HG02981 (cell line): ENCODE measurements around the gene TNFAIP8.

ENCODE experiments used
- ATAC-seq: cut with Tn5 transposase; IDR thresholded peaks from one replicate; pipeline ENCODE4 v1.9.1; 2021; ENCODE audit warnings: mild to moderate bottlenecking, moderate library complexity; ENCODE audit not compliant: unreplicated experiment

The TNFAIP8 gene

GRCh38 chr5:119355685-119356611 is at the start of gene TNFAIP8:
TNFAIP8 (plus strand) TSS chr5:119356019; CDS start chr5:119356091, 72 bp downstream.
- peak; percentile 47 for ATAC-seq

DNA sequence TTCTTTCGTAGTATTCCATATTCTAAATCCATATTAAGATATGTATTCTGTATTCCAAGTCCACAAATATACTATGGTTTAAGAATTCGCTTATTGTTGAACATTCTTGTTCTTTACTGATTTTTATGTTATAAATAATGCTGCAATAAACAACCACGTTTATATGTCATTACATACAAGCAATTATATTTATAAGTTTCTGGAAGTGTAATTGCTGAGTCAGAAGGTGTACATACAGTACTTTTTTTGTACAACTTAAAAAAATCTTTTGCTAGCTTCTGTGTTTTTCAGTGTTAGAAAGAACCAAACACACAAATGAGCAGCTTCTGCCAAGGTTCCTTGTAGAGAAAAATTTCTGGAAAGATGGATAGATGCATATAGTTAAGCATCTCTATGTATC is 48.6 kb upstream of the TNFAIP8 start:
- no peak for ATAC-seq

DNA sequence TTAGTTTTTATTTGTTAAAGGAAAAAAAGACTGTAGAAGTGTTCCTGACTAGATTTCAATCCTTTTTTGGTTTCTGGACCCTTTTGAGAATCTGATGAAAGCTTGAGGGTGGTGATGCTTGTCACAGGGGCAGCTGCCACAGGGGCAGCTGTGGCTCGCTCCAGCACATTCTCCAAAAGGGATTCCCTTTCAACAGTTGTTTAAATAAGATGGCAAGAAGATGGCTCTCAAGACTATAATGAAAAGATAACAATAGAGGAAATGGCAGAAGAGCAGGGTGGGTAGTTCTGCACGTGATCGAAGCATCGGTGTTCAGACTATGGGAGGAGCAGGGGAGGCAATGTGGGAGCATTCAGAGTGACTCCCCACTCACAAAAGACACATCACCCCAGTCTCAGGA is 46.5 kb upstream of the TNFAIP8 start:
- peak; percentile 4 for ATAC-seq

GRCh38 chr5:119311688-119312087 is 44.1 kb upstream of the TNFAIP8 start:
- no peak for ATAC-seq

DNA sequence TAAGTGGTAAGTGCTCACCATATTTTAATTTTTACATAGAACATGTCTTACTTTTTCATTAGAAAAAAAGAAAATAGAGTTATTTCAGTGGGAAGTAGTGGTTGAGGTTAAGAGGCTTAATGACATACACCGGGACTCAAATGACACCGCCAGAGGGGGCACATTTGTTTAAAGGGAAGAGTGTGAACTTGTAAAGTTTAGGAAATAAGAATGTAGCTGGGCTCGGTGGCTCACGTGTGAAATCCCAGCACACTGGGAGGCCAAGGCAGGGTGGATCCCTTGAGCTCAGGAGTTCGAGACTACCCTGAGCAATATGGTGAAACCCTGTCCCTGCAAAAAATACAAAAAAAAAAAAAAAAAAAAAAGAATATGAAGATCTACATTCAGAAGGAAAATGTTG is 43.4 kb upstream of the TNFAIP8 start:
- no peak for ATAC-seq

GRCh38 chr5:119313197-119313596 is 42.6 kb upstream of the TNFAIP8 start:
- no peak for ATAC-seq

GRCh38 chr5:119313658-119314605 is 41.9 kb upstream of the TNFAIP8 start:
- no peak for ATAC-seq

GRCh38 chr5:119315516-119315949 is 40.3 kb upstream of the TNFAIP8 start:
- peak; percentile 79 for ATAC-seq

DNA sequence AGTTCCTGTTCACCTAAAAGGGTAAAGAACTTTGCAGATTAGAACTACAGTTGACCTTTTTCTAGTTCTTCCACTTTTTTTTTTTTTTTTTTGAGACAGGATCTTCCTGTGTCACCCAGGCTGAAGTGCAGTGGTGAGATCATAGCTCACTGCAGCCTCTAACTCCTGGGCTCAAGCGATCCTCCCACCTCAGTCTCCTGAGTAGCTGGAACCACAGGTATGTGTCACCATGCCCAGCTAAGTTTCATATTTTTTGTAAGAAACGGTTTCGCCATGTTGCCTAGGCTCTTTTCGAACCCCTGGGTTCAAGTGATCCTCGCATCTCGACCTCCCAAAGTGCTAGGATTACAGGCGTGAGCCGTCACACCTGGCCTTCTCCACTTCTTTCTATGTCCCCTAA is 39.7 kb upstream of the TNFAIP8 start:
- no peak for ATAC-seq

GRCh38 chr5:119316906-119317305 is 38.9 kb upstream of the TNFAIP8 start:
- ATAC-seq, result no peak

DNA sequence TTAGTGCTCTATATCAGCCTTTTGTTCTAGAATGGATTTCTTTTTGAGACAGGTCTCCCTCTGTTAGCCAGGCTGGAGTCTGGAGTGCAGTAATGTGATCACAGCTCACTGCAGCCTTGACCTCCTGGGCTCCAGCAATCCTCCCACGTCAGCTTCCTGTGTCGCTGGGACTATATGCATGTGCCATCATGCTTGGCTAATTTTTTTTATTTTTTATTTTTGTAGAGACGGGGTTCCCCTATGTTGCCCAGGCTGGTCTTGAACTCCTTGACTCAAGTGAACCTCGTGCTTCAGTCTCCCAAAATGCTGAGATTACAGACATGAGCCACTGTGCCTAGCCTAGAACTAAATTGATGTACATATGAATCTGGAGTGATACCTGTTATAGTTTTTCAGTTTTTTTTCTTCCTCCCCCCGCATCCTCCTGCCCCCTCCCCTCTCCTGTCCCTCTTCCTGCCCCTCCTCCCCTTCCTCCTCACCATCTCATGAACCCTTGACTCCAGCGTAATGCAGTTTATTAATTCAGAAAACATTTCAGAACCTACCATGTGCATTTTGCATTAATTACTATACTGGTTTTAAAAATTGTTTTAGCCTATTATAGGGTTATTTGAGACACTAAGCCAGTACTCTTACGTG is 37.4 kb upstream of the TNFAIP8 start:
- ATAC-seq, result no peak

DNA sequence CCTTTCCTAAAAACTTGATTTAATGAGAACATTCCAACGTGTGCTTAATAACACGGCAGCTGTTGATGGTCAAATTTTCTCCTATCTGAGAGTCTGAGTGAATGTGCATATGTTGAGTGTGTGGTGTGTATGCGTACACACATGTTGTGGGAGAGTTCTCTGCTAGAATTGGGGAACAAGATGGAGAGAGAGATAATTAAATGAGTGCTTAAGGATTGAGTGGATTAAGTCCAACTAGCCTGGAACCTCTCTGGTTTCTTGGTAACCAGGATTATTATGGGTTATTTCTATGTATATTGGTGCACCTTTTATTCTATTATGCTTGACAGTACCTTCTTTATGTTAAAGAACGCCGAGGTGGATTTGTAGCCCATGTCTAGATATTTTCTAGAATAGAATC is 36.4 kb upstream of the TNFAIP8 start:
- no peak for ATAC-seq

GRCh38 chr5:119319890-119320289 is 35.9 kb upstream of the TNFAIP8 start:
- no peak for ATAC-seq

- ATAC-seq, result no peak
These were observed 34.1 kb upstream of the TNFAIP8 start for GRCh38 chr5:119321569-119322311.

DNA sequence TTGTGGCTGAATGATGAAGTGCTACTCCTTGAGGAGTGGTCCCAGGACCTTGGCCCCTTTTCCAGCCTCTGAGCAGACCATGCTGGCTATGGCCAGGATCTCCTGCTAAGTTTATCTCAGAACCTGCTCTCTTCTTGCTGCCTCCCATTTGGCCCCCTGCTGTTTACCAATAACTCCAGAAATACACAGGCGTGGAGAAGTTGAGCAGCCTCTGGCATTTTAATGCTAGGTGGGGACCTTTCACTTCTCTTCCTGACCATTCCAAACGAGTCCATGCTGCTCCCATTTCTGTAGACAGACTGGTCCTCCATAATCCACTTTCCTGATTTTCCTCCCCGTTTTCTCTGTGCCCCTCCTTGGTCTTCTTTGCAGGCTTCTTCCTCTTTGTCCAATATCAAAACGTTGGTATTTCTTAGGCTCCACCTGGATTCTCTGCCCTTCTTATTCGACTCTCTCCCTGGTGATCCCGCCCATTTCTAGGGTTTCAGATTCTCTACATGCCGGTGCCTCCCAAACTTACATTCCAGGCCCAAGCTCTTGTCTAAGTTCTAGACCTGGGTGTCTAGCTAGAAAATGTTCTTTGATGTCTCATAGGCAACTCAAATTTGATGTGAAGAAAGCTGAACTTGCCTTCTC is 33.4 kb upstream of the TNFAIP8 start:
- no peak for ATAC-seq

GRCh38 chr5:119322948-119323537 is 32.8 kb upstream of the TNFAIP8 start:
- ATAC-seq, result no peak

GRCh38 chr5:119323601-119324000 is 32.2 kb upstream of the TNFAIP8 start:
- no peak for ATAC-seq

DNA sequence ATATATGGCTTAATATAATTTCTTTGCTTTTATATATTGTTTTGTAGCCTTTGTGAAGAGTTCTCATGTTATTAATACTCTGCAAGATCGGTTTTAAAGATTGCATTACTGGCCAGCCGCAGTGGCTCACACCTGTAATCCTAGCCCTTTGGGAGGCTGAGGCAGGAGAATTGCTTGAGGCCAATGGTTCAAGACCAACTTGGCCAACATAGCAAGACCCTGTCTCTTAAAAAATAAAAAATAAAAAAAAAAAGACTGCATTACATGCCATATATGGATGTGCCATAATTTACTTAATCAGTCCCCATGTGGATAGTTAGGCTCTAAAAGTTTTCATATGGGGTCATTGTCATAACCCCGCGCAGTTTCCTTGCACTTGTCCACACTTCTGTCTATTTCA is 31.0 kb upstream of the TNFAIP8 start:
- ATAC-seq, result no peak

- ATAC-seq, result no peak
These were observed 28.8 kb upstream of the TNFAIP8 start for GRCh38 chr5:119327018-119327417.
